H1 (cell line): Measurements from ENCODE around the gene NR0B2. TPM values are rescaled to one million over a fixed set of nuclear protein-coding genes. Genes with fewer than 3 reads are reported as not detected.

ENCODE experiments used
- CTCF ChIA-PET: fragments of 300-600 bp; sonication (Branson Sonifier 250); formaldehyde crosslinking; loops from one replicate; lab custom pipeline; 2021; ENCODE audit not compliant: partially characterized antibody; lab: Charles Lee
- POLR2A ChIA-PET: fragments of 300-600 bp; sonication (Branson Sonifier 250); formaldehyde crosslinking; loops from one replicate; lab custom pipeline; 2021; ENCODE audit warnings: inconsistent platforms; ENCODE audit not compliant: partially characterized antibody; lab: Charles Lee
- DNase-seq, 2 experiments: peaks; one replicate each; pipeline versions ENCODE4 v3.0.0 to v3.0.0-alpha.2; 2010 to 2022; ENCODE audit warnings: low spot score in 2 of 2, low read depth in 1 of 2, mixed read lengths in 1 of 2
- FAIRE-seq: peaks from 2 replicates; lab custom pipeline; 2011; peaks lifted over from hg19 to GRCh38; lab: Jason Lieb, UNC
- H2AFZ ChIP-seq: 2 replicates; pipeline ENCODE4 v1.8.1; 2012; ENCODE audit warnings: low read length, inconsistent platforms
- H2AK5ac ChIP-seq: 2 replicates; pipeline ENCODE4 v1.6.1; 2013; ENCODE audit warnings: low read depth, low read length
- H2BK120ac ChIP-seq: replicated peaks from 2 replicates; pipeline ENCODE3; 2013; ENCODE audit warnings: low read depth, low read length, inconsistent platforms
- H2BK12ac ChIP-seq: 2 replicates; pipeline ENCODE4 v1.6.1; 2013; ENCODE audit warnings: low read depth, low read length
- H2BK15ac ChIP-seq: 2 replicates; pipeline ENCODE4 v1.6.1; 2013; ENCODE audit warnings: low read length
- H2BK20ac ChIP-seq: 2 replicates; pipeline ENCODE4 v1.6.1; 2013; ENCODE audit warnings: low read length
- H2BK5ac ChIP-seq: 2 replicates; pipeline ENCODE4 v1.6.1; 2013; ENCODE audit warnings: low read depth, low read length
- H3K14ac ChIP-seq: 2 replicates; pipeline ENCODE4 v1.6.1; 2013; ENCODE audit warnings: inconsistent platforms; ENCODE audit not compliant: insufficient read length
- H3K18ac ChIP-seq: 2 replicates; pipeline ENCODE4 v1.6.1; 2013; ENCODE audit warnings: low read length; ENCODE audit errors: extremely low read depth
- H3K23ac ChIP-seq: 2 replicates; pipeline ENCODE4 v1.6.1; 2013; ENCODE audit warnings: inconsistent platforms; ENCODE audit not compliant: insufficient read length
- H3K23me2 ChIP-seq: 2 replicates; pipeline ENCODE4 v1.6.1; 2013; ENCODE audit warnings: low read depth, low read length
- H3K27ac ChIP-seq: 2 replicates; pipeline ENCODE4 v1.6.1; 2011; ENCODE audit warnings: low read depth, low read length, inconsistent platforms
- H3K27me3 ChIP-seq, 4 experiments: replicated peaks in 1 of 4; 1 replicate in 1 of 4; 2 replicates in 3 of 4; pipeline versions ENCODE4 v1.6.1 to v1.8.1; 2011 to 2013; ENCODE audit warnings: low read length in 3 of 4, mild to moderate bottlenecking in 3 of 4, inconsistent platforms in 2 of 4, mixed read lengths in 2 of 4, moderate library complexity in 1 of 4; ENCODE audit not compliant: control insufficient read depth in 3 of 4, insufficient read depth in 3 of 4; ENCODE audit errors: extremely low read depth in 1 of 4
- H3K36me3 ChIP-seq, 4 experiments: 2 replicates each; pipeline versions ENCODE4 v1.6.1 to v1.8.1; 2011 to 2013; ENCODE audit warnings: mild to moderate bottlenecking in 4 of 4, low read length in 3 of 4, moderate library complexity in 2 of 4, control low read depth in 1 of 4, inconsistent platforms in 1 of 4; ENCODE audit not compliant: insufficient read depth in 4 of 4, control insufficient read depth in 2 of 4
- H3K4ac ChIP-seq: replicated peaks from 2 replicates; pipeline ENCODE3; 2013; ENCODE audit warnings: low read length, low read depth, mixed read lengths, inconsistent platforms; ENCODE audit not compliant: insufficient read length
- H3K4me1 ChIP-seq, 4 experiments: replicated peaks in 1 of 4; 1 replicate in 1 of 4; 2 replicates in 3 of 4; pipeline versions ENCODE4 v1.6.1 to v1.8.1; 2011 to 2013; ENCODE audit warnings: low read length in 3 of 4, inconsistent platforms in 2 of 4, mixed read lengths in 1 of 4; ENCODE audit not compliant: insufficient read depth in 4 of 4, control insufficient read depth in 3 of 4
- H3K4me2 ChIP-seq, 2 experiments: 2 replicates each; pipeline versions ENCODE4 v1.6.1 to v1.8.1; 2011 to 2013; ENCODE audit warnings: low read depth in 2 of 2, low read length in 2 of 2, control low read depth in 1 of 2, inconsistent platforms in 1 of 2, mild to moderate bottlenecking in 1 of 2; ENCODE audit not compliant: insufficient read depth in 1 of 2
- H3K4me3 ChIP-seq, 4 experiments: fragments of 200-600, 300-600 bp in 1 of 4; sonication (generic), shearing (Covaris generic), sonication (Bioruptor Twin) in 1 of 4; 2 replicates each; pipeline versions ENCODE4 v1.5.1 to v1.8.1; 2011 to 2016; ENCODE audit warnings: low read length in 4 of 4, low read depth in 3 of 4, control low read depth in 2 of 4, inconsistent platforms in 2 of 4, mild to moderate bottlenecking in 2 of 4, mixed read lengths in 1 of 4, moderate library complexity in 1 of 4; ENCODE audit not compliant: insufficient read depth in 2 of 4; ENCODE audit errors: extremely low read depth in 1 of 4
- H3K56ac ChIP-seq: replicated peaks from 2 replicates; pipeline ENCODE3; 2013; ENCODE audit warnings: low read depth, mild to moderate bottlenecking, mixed read lengths, low read length, inconsistent platforms; ENCODE audit not compliant: insufficient read length
- H3K79me1 ChIP-seq: 2 replicates; pipeline ENCODE4 v1.6.1; 2013; ENCODE audit warnings: low read depth, low read length, control low read depth
- H3K79me2 ChIP-seq, 2 experiments: 2 replicates each; pipeline versions ENCODE4 v1.6.1 to v1.8.1; 2012 to 2013; ENCODE audit warnings: low read length in 2 of 2, mild to moderate bottlenecking in 2 of 2, inconsistent platforms in 1 of 2; ENCODE audit not compliant: insufficient read depth in 2 of 2, control insufficient read depth in 1 of 2
- H3K9ac ChIP-seq, 4 experiments: replicated peaks in 1 of 4; 1 replicate in 1 of 4; 2 replicates in 3 of 4; pipeline versions ENCODE4 v1.6.1 to v1.8.1; 2011 to 2013; ENCODE audit warnings: low read depth in 3 of 4, low read length in 3 of 4, control low read depth in 2 of 4, mild to moderate bottlenecking in 2 of 4, moderate library complexity in 2 of 4, inconsistent platforms in 1 of 4; ENCODE audit errors: extremely low read depth in 1 of 4
- H3K9me3 ChIP-seq, 2 experiments: 2 replicates each; pipeline versions ENCODE4 v1.6.1 to v1.8.1; 2012 to 2013; ENCODE audit warnings: mild to moderate bottlenecking in 2 of 2, moderate library complexity in 2 of 2, control low read depth in 1 of 2, inconsistent platforms in 1 of 2, low read depth in 1 of 2, low read length in 1 of 2, mixed read lengths in 1 of 2; ENCODE audit not compliant: insufficient read depth in 2 of 2
- H4K20me1 ChIP-seq, 2 experiments: replicated peaks in 1 of 2; 2 replicates each; pipeline versions ENCODE3 to v1.8.1; 2011 to 2013; ENCODE audit warnings: inconsistent platforms in 2 of 2, low read length in 2 of 2, mild to moderate bottlenecking in 1 of 2; ENCODE audit not compliant: insufficient read depth in 2 of 2, control insufficient read depth in 1 of 2
- H4K5ac ChIP-seq: 2 replicates; pipeline ENCODE4 v1.6.1; 2013; ENCODE audit warnings: low read length, low read depth, mixed read lengths, inconsistent platforms; ENCODE audit not compliant: insufficient read length
- H4K8ac ChIP-seq: 2 replicates; pipeline ENCODE4 v1.8.0; 2013; ENCODE audit warnings: mild to moderate bottlenecking, moderate library complexity, low read length, inconsistent platforms; ENCODE audit not compliant: insufficient read depth; ENCODE audit errors: extremely low read depth
- H4K91ac ChIP-seq: replicated peaks from 2 replicates; pipeline ENCODE3; 2013; ENCODE audit warnings: low read length, mixed read lengths, inconsistent platforms; ENCODE audit not compliant: insufficient read length
- CBX5 ChIP-seq: fragments of 300-800, 300-1000 bp; sonication (generic); IDR thresholded peaks from 2 replicates; pipeline ENCODE4 v1.7.1; 2016; ENCODE audit warnings: antibody characterized with exemption, low read length, low read depth
- CTBP2 ChIP-seq: IDR thresholded peaks from 2 replicates; pipeline ENCODE4 v1.7.0; 2011; ENCODE audit warnings: borderline replicate concordance, mild to moderate bottlenecking, moderate library complexity, mixed read lengths, low read length; ENCODE audit not compliant: insufficient read depth, insufficient read length
- HDAC6 ChIP-seq: IDR thresholded peaks from one replicate; pipeline ENCODE4 v1.7.1; 2012; ENCODE audit warnings: low read depth, mild to moderate bottlenecking, inconsistent platforms, low read length, moderate library complexity
- PHF8 ChIP-seq: fragments of 200-600 bp; sonication (generic); conservative IDR thresholded peaks from 2 replicates; pipeline ENCODE4 v1.7.1; 2012; ENCODE audit warnings: low read depth, mild to moderate bottlenecking, inconsistent platforms, low read length, moderate library complexity
- SP4 ChIP-seq: IDR thresholded peaks from 2 replicates; pipeline ENCODE4 v1.6.1; 2012; ENCODE audit warnings: low read length, inconsistent platforms
- WGBS, 2 experiments: shearing (Covaris generic) in 1 of 2; methylation state at CpG; one replicate each; pipeline versions ENCODE4 v1.1.6 to v1.1.7; 2013 to 2015; ENCODE audit warnings: low lambda C conversion rate in 2 of 2, mixed read lengths in 2 of 2, inconsistent platforms in 1 of 2, low coverage in 1 of 2, missing lambda C conversion rate in 1 of 2; ENCODE audit not compliant: insufficient replicate concordance in 2 of 2, insufficient coverage in 1 of 2, insufficient read length in 1 of 2; ENCODE audit errors: extremely low coverage in 1 of 2, missing lambda C conversion rate in 1 of 2; 5-methylcytosine and 5-hydroxymethylcytosine counted together
- polyA plus RNA-seq, 7 experiments: library from polyadenylated mRNA; depleted of rRNA in 3 of 7; stranded (reverse) in 5 of 7; unstranded in 2 of 7; fragments of >200 nt in 5 of 7; fragments of 200-250 nt in 2 of 7; gene quantifications; 1 replicate in 5 of 7; 2 replicates in 1 of 7; 4 replicates in 1 of 7; pipeline versions ENCODE4 v1.2.1 to v1.2.3, GENCODE V29; 2011 to 2013; ENCODE audit warnings: missing spikeins in 2 of 7, mixed read lengths in 2 of 7
- total RNA-seq: library from RNA; stranded (reverse); fragmentation: NEBNext Ultra II Directional; extraction: Animal tissue kit (Norgen Biotek cat#: 25700); gene quantifications from 2 replicates; pipeline ENCODE4 v1.2.1, GENCODE V29; 2021

Gene NR0B2
- total and polyA plus RNA-seq, 2 of the 8 experiments (the other 6 are each of a cell fraction or from before 2014, with no cell fraction given) = not detected

DNA sequence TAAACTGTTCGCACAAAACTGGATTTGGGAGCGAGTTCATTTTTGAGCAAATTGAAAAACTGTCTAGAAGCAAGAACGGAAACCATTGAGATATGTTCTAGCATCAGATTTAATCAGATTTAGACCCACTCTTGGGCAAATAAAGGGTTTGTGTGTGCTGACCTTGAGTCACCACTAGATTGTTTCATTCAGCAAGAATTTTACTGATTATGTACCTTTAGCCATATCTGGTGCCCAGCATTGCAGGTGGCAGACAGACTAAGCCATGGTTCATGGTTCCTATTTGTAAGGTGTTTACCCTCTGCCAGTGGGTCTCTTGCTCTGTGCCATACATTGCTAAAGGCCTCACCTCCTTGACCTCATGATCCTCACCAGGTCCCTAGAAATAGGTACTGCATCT lies 9.1 kb upstream of the NR0B2 start:
- Histone ChIP-seq H3K4me1 (peaks cover 0 to 6% (median 4%) of the 10 kb centered on the region in 4 experiments; a peak in 3 of 7 replicates), H4K91ac (no peak overlapping the region), H3K4me2 (peak overlapping the region; percentile 81 to 91), H3K9ac (peak overlapping the region in 1 of 4 experiments; percentile 90; a peak in 2 of 7 replicates), H4K5ac (no peak overlapping the region), H4K20me1 (peaks cover 0 to 10% of the 10 kb centered on the region in 2 experiments), H2BK120ac (no peak overlapping the region), H3K27ac (no peak overlapping the region), H2BK12ac (no peak overlapping the region), H4K8ac (no peak overlapping the region), H3K79me2 (peaks cover 12 to 38% of the 10 kb centered on the region in 2 experiments), H3K23ac (no peak overlapping the region), H3K4ac (no peak overlapping the region), H3K9me3 (no peaks in the 10 kb centered on the region), H3K18ac (no peak overlapping the region), H3K27me3 (no peaks in the 10 kb centered on the region)
- POLR2A ChIA-PET = no interaction called here
- TF ChIP-seq SP4 = no peak
- TF ChIP-seq CBX5 = no peak
- no peak for TF ChIP-seq HDAC6
- no peak for TF ChIP-seq PHF8
- TF ChIP-seq CTBP2 = no peak
- TF ChIP-seq, all 59 proteins: peak for 0
- Histone ChIP-seq H2BK5ac (no peak overlapping the region), H2BK15ac (no peak overlapping the region), H3K36me3 (peaks cover 12 to 41% (median 27%) of the 10 kb centered on the region in 4 experiments), H3K23me2 (peaks cover 9% of the 10 kb centered on the region), H2AFZ (no peak overlapping the region), H3K14ac (no peak overlapping the region), H3K4me3 (peak overlapping the region; percentile 70 to 88 (median 82); a peak in 7 of 8 replicates), H3K79me1 (peaks cover 11% of the 10 kb centered on the region), H2AK5ac (no peak overlapping the region; the same call in 1 of the 2 replicates), H3K56ac (no peak overlapping the region), H2BK20ac (no peak overlapping the region)
- WGBS, 2 experiments = 96% methylated on average over 3 of the region's 3 CpGs; no CpG with 5 or more reads in 1 of the 2 experiments
- FAIRE-seq = no peak
- CTCF ChIA-PET = no interaction called here
- no peak for DNase-seq
